A549 (cell line): ENCODE measurements around the gene SLC26A2. TPM values are rescaled to one million over a fixed set of nuclear protein-coding genes. Genes with fewer than 3 reads are reported as not detected.

Source experiments
- ATAC-seq, 2 experiments: fragments of 200-7000 bp in 1 of 2; fragments of >200 bp in 1 of 2; cut with Nextera tagmentation in 1 of 2; cut with Tn5 transposase in 1 of 2; 3 replicates each; pipeline versions ENCODE4 v1.8.0 to v1.9.1; 2018 to 2020; ENCODE audit warnings: mild to moderate bottlenecking in 1 of 2, moderate library complexity in 1 of 2
- CTCF ChIA-PET: fragments of 300-600 bp; sonication (Branson Sonifier 250); formaldehyde crosslinking; extraction: SDS; loops from one replicate; lab custom pipeline; 2021; ENCODE audit warnings: antibody characterized with exemption, inconsistent platforms; lab: Yijun Ruan, JAX
- POLR2A ChIA-PET: fragments of 350-600 bp; formaldehyde crosslinking; extraction: SDS; loops from one replicate; lab custom pipeline; 2021; ENCODE audit warnings: antibody characterized with exemption, inconsistent platforms; lab: Yijun Ruan, JAX
- DNase-seq, 2 experiments: peaks; one replicate each; pipeline versions ENCODE4 v3.0.0 to v3.0.0-alpha.2; 2011 to 2016; ENCODE audit warnings: low read depth in 1 of 2, low spot score in 1 of 2
- FAIRE-seq: peaks from 2 replicates; lab custom pipeline; 2011; peaks lifted over from hg19 to GRCh38; lab: Jason Lieb, UNC
- H3K27ac ChIP-seq, 2 experiments: fragments of >200 bp; sonication (Bioruptor Twin); formaldehyde crosslinking; 3 replicates each; pipeline ENCODE4 v1.5.1; 2016 to 2017
- H3K4me1 ChIP-seq: fragments of >200 bp; sonication (Bioruptor Twin); formaldehyde crosslinking; 3 replicates; pipeline ENCODE4 v1.6.1; 2016
- H3K4me2 ChIP-seq: fragments of >200 bp; sonication (Bioruptor Twin); formaldehyde crosslinking; 3 replicates; pipeline ENCODE4 v1.6.1; 2016
- H3K4me3 ChIP-seq: fragments of >200 bp; sonication (Bioruptor Twin); formaldehyde crosslinking; 3 replicates; pipeline ENCODE4 v1.5.1; 2016
- H3K9me3 ChIP-seq: fragments of >200 bp; sonication (Bioruptor Twin); formaldehyde crosslinking; 3 replicates; pipeline ENCODE4 v1.6.1; 2016
- CEBPB ChIP-seq, 2 experiments: fragments of >200 bp in 1 of 2; sonication (Bioruptor Twin) in 1 of 2; formaldehyde crosslinking in 1 of 2; IDR thresholded peaks; 2 replicates each; pipeline ENCODE4 v1.6.1; 2012 to 2016
- CHD2 ChIP-seq: fragments of 150-350 bp; IDR thresholded peaks from 2 replicates; pipeline ENCODE4 v1.6.1; 2014; ENCODE audit warnings: low read length; ENCODE audit not compliant: partially characterized antibody
- E2F6 ChIP-seq: IDR thresholded peaks from 2 replicates; pipeline ENCODE4 v1.6.1; 2012; ENCODE audit warnings: low read depth, borderline replicate concordance
- ELK1 ChIP-seq: fragments of 150-350 bp; IDR thresholded peaks from 2 replicates; pipeline ENCODE4 v1.6.1; 2014; ENCODE audit warnings: low read depth, mild to moderate bottlenecking, low read length
- ESRRA ChIP-seq: fragments of 150-350 bp; IDR thresholded peaks from 2 replicates; pipeline ENCODE4 v1.6.1; 2014; ENCODE audit warnings: mild to moderate bottlenecking, low read length, borderline replicate concordance
- FOSL2 ChIP-seq, 2 experiments: fragments of 450-650 bp in 1 of 2; fragments of >200 bp in 1 of 2; sonication (Bioruptor Twin) in 1 of 2; formaldehyde crosslinking; IDR thresholded peaks; 2 replicates each; pipeline versions ENCODE4 v1.5.0 to v1.6.1; 2016 to 2020; ENCODE audit warnings: mild to moderate bottlenecking in 1 of 2, moderate library complexity in 1 of 2
- HOXA7 ChIP-seq: fragments of 250-450 bp; sonication (Bioruptor Pico); IDR thresholded peaks from 2 replicates; pipeline ENCODE4 v1.5.0; 2020; ENCODE audit warnings: mild to moderate bottlenecking, moderate library complexity
- HOXB13 ChIP-seq: fragments of 250-450 bp; sonication (Bioruptor Pico); IDR thresholded peaks from 2 replicates; pipeline ENCODE4 v1.5.0; 2020; ENCODE audit warnings: low read depth, mild to moderate bottlenecking, moderate library complexity
- JUN ChIP-seq, 2 experiments: fragments of >200 bp; sonication (Bioruptor Twin); formaldehyde crosslinking; IDR thresholded peaks; 2 replicates in 1 of 2; 3 replicates in 1 of 2; pipeline ENCODE4 v1.6.1; 2016 to 2017
- KDM1A ChIP-seq: fragments of 200-600 bp; sonication (generic); IDR thresholded peaks from 2 replicates; pipeline ENCODE4 v1.6.1; 2016; ENCODE audit warnings: low read depth, mild to moderate bottlenecking
- MAZ ChIP-seq: fragments of 150-350 bp; IDR thresholded peaks from 2 replicates; pipeline ENCODE4 v1.6.1; 2014; ENCODE audit warnings: antibody characterized with exemption, low read depth, low read length, borderline replicate concordance
- MYC ChIP-seq: IDR thresholded peaks from 2 replicates; pipeline ENCODE4 v1.6.1; 2012; ENCODE audit warnings: mild to moderate bottlenecking, inconsistent platforms, low read length, improper control_type of control experiment, borderline replicate concordance
- NFE2L2 ChIP-seq: fragments of 150-350 bp; conservative IDR thresholded peaks from 2 replicates; pipeline ENCODE4 v1.6.1; 2014; ENCODE audit warnings: low read length
- NR3C1 ChIP-seq: fragments of >200 bp; sonication (Bioruptor Twin); formaldehyde crosslinking; IDR thresholded peaks from 3 replicates; pipeline ENCODE4 v1.6.1; 2017
- RARB ChIP-seq: fragments of 250-450 bp; sonication (Bioruptor Pico); IDR thresholded peaks from 2 replicates; pipeline ENCODE4 v1.8.0; 2021; ENCODE audit warnings: mild to moderate bottlenecking, moderate library complexity
- RCOR1 ChIP-seq: fragments of 150-350 bp; IDR thresholded peaks from 2 replicates; pipeline ENCODE4 v1.6.1; 2014; ENCODE audit warnings: antibody characterized with exemption, low read length, low read depth
- RNF2 ChIP-seq: fragments of 200-600 bp; sonication (generic); IDR thresholded peaks from 2 replicates; pipeline ENCODE4 v1.6.1; 2016; ENCODE audit warnings: low read depth, mild to moderate bottlenecking, antibody characterized with exemption, moderate library complexity, borderline replicate concordance
- SMC3 ChIP-seq: fragments of >200 bp; sonication (Bioruptor Twin); formaldehyde crosslinking; IDR thresholded peaks from 3 replicates; pipeline ENCODE4 v1.6.1; 2018; ENCODE audit warnings: inconsistent platforms
- TFCP2L1 ChIP-seq: fragments of 250-450 bp; sonication (Bioruptor Pico); IDR thresholded peaks from 2 replicates; pipeline ENCODE4 v1.5.0; 2021; ENCODE audit warnings: mild to moderate bottlenecking
- ZC3H11A ChIP-seq: fragments of 450-650 bp; IDR thresholded peaks from 2 replicates; pipeline ENCODE4 v1.6.1; 2014; ENCODE audit warnings: antibody characterized with exemption, mild to moderate bottlenecking
- ZFP36 ChIP-seq: fragments of 450-650 bp; IDR thresholded peaks from 2 replicates; pipeline ENCODE4 v1.6.1; 2014; ENCODE audit warnings: borderline replicate concordance; ENCODE audit not compliant: partially characterized antibody
- ZNF302 ChIP-seq: fragments of 250-450 bp; sonication (Bioruptor Pico); IDR thresholded peaks from 2 replicates; pipeline ENCODE4 v1.9.0; 2021; ENCODE audit warnings: inconsistent platforms, mild to moderate bottlenecking, moderate library complexity
- ZSCAN20 ChIP-seq: fragments of 250-450 bp; sonication (Bioruptor Pico); IDR thresholded peaks from 2 replicates; pipeline ENCODE4 v1.8.0; 2022; ENCODE audit warnings: mild to moderate bottlenecking, moderate library complexity
- WGBS: methylation state at CpG from one replicate; pipeline ENCODE4 v1.1.6; 2017; ENCODE audit errors: missing lambda C conversion rate; 5-methylcytosine and 5-hydroxymethylcytosine counted together
- polyA plus RNA-seq, 4 experiments: library from polyadenylated mRNA; depleted of rRNA in 3 of 4; stranded (reverse); fragments of >200 nt; fragmentation: RNase III in 1 of 4; extraction: RNeasy Plus Mini Kit Qiagen cat#74134 plus additional on column Dnase treatment in 1 of 4; gene quantifications; 2 replicates in 3 of 4; 3 replicates in 1 of 4; pipeline ENCODE4 v1.2.3, GENCODE V29; 2011 to 2017

The SLC26A2 gene
- polyA plus RNA-seq, 2 of the 4 experiments (the other 2 are of a cell fraction): 31.9 to 32.2 TPM

GRCh38 chr5:149979896-149980295 lies 19.3 kb downstream of the SLC26A2 start:
- FAIRE-seq: no peak
- TF ChIP-seq TFCP2L1 (no peak), FOSL2 (IDR thresholded peaks at IDR 0.05) (no peak), FOSL2 (CRISPR knock-in tag; IDR thresholded peaks at IDR 0.05) (no peak), HOXB13 (CRISPR knock-in tag) (no peak), NR3C1 (no peak), ZSCAN20 (no peak), E2F6 (no peak), JUN (IDR thresholded peaks at IDR 0.05) (no peak), ELK1 (no peak), SMC3 (no peak), ESRRA (no peak), ZNF302 (CRISPR knock-in tag) (no peak), RCOR1 (no peak), RNF2 (no peak), RARB (no peak), ZFP36 (no peak)
- ATAC-seq: no peak
- Histone ChIP-seq H3K27ac (no peak overlapping the region), H3K4me1 (peaks cover 10% of the 10 kb centered on the region; the same call in 1 of the 3 replicates), H3K9me3 (no peaks in the 10 kb centered on the region), H3K4me2 (no peak overlapping the region), H3K4me3 (no peak overlapping the region)
- no peak for DNase-seq
- 62% methylated on average over 1 of the region's 1 CpG for WGBS
- ChIA-PET POLR2A (no interaction called here), CTCF (interaction anchor here (0.9 to 11.0 kb wide), 8 partner anchors 11 to 344 kb away, joined by 3 to 70 read pairs (median 8); partner anchors contain the start of gene SLC26A2)

- ATAC-seq (no peak), FAIRE-seq (no peak), DNase-seq (no peak)
- POLR2A ChIA-PET: no interaction called here
- WGBS: 95% methylated on average over 3 of the region's 3 CpGs
- no peak for TF ChIP-seq ZC3H11A
- TF ChIP-seq MYC: no peak
- no peak for TF ChIP-seq ZFP36
- TF ChIP-seq ESRRA: no peak
- TF ChIP-seq NFE2L2: no peak
- no peak for TF ChIP-seq HOXA7 (CRISPR knock-in tag)
- TF ChIP-seq ZSCAN20: no peak
- TF ChIP-seq MAZ: no peak
- TF ChIP-seq CHD2: no peak
- no peak for TF ChIP-seq ELK1
- TF ChIP-seq E2F6: no peak
- TF ChIP-seq CEBPB (IDR thresholded peaks at IDR 0.05): no peak
- TF ChIP-seq KDM1A: no peak
- Histone ChIP-seq H3K9me3 (no peaks in the 10 kb centered on the region), H3K4me1 (peaks cover 10% of the 10 kb centered on the region; the same call in 1 of the 3 replicates), H3K4me3 (no peak overlapping the region), H3K4me2 (no peak overlapping the region), H3K27ac (no peak overlapping the region)
- CTCF ChIA-PET: interaction anchor here (0.5 to 11.0 kb wide), 9 partner anchors 9 to 345 kb away, joined by 3 to 70 read pairs (median 5); partner anchors contain the start of gene SLC26A2
Observed at GRCh38 chr5:149981206-149981605, 20.6 kb downstream of the SLC26A2 start.
